Measurements from ENCODE around the gene CPSF4L.

- TF ChIP-seq CTCF (IDR thresholded peaks at IDR 0.05; ENCODE audit: low read length) (no peak), EZH2 (optimal IDR thresholded peaks at IDR 0.05; ENCODE audit: low read depth, low read length) (no peak), EZH2phosphoT487 (IDR thresholded peaks at IDR 0.05; ENCODE audit: low read length) (no peak)
Observed at GRCh38 chr17:73281928-73282327, 20.2 kb upstream of the CPSF4L start.

Measured in MM.1S (cell line).